ENCODE data around the gene PRKCE. TPM values are rescaled to one million over a fixed set of nuclear protein-coding genes. Genes with fewer than 3 reads are reported as not detected.

Gene PRKCE
- total and polyA plus RNA-seq, 2 donors (not counting 1 experiment from before 2014, with no cell fraction given), result 23.6 to 271 TPM

GRCh38 chr2:45683292-45683691, 31.8 kb downstream of the PRKCE start:
- ATAC-seq (ENCODE audit: low read depth) (no peak), DNase-seq (no peak)
- Histone ChIP-seq H4K20me1 (ENCODE audit: control insufficient read depth, insufficient read depth, low read length, poor library complexity, severe bottlenecking) (peaks cover 81% of the 10 kb centered on the region), H3K27me3 (replicated peaks in 1 of 4; ENCODE audit: control extremely low read depth in 1 of 4, control insufficient read depth in 3 of 4, insufficient read depth in 4 of 4, low read length in 3 of 4) (no peaks in the 10 kb centered on the region), H3K4me2 (replicated peaks; ENCODE audit: low read depth, low read length, poor library complexity, severe bottlenecking) (no peak overlapping the region), H3K9ac (ENCODE audit: low read length) (no peak overlapping the region), H3K36me3 (replicated peaks in 1 of 2; ENCODE audit: control extremely low read depth in 1 of 2, control insufficient read depth in 1 of 2, extremely low read depth in 1 of 2, insufficient read depth in 2 of 2, low read length in 1 of 2) (no peaks in the 10 kb centered on the region), H2AFZ (ENCODE audit: insufficient read depth, low read depth, low read length, poor library complexity, severe bottlenecking) (no peak overlapping the region), H3K9me3 (ENCODE audit: control extremely low read depth in 1 of 3, control insufficient read depth in 2 of 3, insufficient read depth in 1 of 3, low read length in 2 of 3) (no peaks in the 10 kb centered on the region), H3K79me2 (ENCODE audit: control insufficient read depth, insufficient read depth, low read length) (peaks cover 98% of the 10 kb centered on the region), H3K4me1 (ENCODE audit: control insufficient read depth in 2 of 2, insufficient read depth in 2 of 2, low read length in 2 of 2) (peaks cover 14 to 15% of the 10 kb centered on the region in 2 donors), H3K4me3 (ENCODE audit: control extremely low read depth in 1 of 5, extremely low read depth in 1 of 5, insufficient read depth in 1 of 5, low read depth in 2 of 5, low read length in 4 of 5) (no peak overlapping the region), H3K27ac (ENCODE audit: low read length in 2 of 2) (no peak overlapping the region)
- Mint-ChIP-seq H3K27ac (no peak overlapping the region), H3K9me3 (ENCODE audit: insufficient read depth) (no peaks in the 10 kb centered on the region), H3K4me3 (no peak overlapping the region), H3K4me1 (peaks cover 57% of the 10 kb centered on the region), H3K27me3 (no peaks in the 10 kb centered on the region)
- TF ChIP-seq EZH2 (IDR thresholded peaks at IDR 0.05; ENCODE audit: borderline replicate concordance, insufficient read depth, low read depth, low read length, poor library complexity, severe bottlenecking) (no peak), CTCF (IDR thresholded peaks at IDR 0.05) (no peak)
- intact Hi-C loops (cut with micrococcal nuclease), result loop anchor here (2.0 kb wide), 1 partner anchor 18 kb away; no protein-coding TSS in a partner anchor
- ChIA-PET CTCF (no interaction called here), POLR2A (no interaction called here)
- 71% methylated on average over 2 of the region's 3 CpGs for WGBS (ENCODE audit: insufficient coverage)

- Histone ChIP-seq H2AFZ (ENCODE audit: insufficient read depth, low read depth, low read length, poor library complexity, severe bottlenecking) (no peak overlapping the region), H3K79me2 (ENCODE audit: control insufficient read depth, insufficient read depth, low read length) (peaks cover 95% of the 10 kb centered on the region), H3K9me3 (ENCODE audit: control extremely low read depth in 1 of 3, control insufficient read depth in 2 of 3, insufficient read depth in 1 of 3, low read length in 2 of 3) (no peaks in the 10 kb centered on the region), H3K4me2 (replicated peaks; ENCODE audit: low read depth, low read length, poor library complexity, severe bottlenecking) (no peak overlapping the region), H3K36me3 (replicated peaks in 1 of 2; ENCODE audit: control extremely low read depth in 1 of 2, control insufficient read depth in 1 of 2, extremely low read depth in 1 of 2, insufficient read depth in 2 of 2, low read length in 1 of 2) (no peaks in the 10 kb centered on the region), H3K4me3 (ENCODE audit: control extremely low read depth in 1 of 5, extremely low read depth in 1 of 5, insufficient read depth in 1 of 5, low read depth in 2 of 5, low read length in 4 of 5) (no peak overlapping the region), H3K9ac (ENCODE audit: low read length) (no peak overlapping the region), H3K27ac (ENCODE audit: low read length in 2 of 2) (no peak overlapping the region), H3K27me3 (replicated peaks in 1 of 4; ENCODE audit: control extremely low read depth in 1 of 4, control insufficient read depth in 3 of 4, insufficient read depth in 4 of 4, low read length in 3 of 4) (no peaks in the 10 kb centered on the region), H4K20me1 (ENCODE audit: control insufficient read depth, insufficient read depth, low read length, poor library complexity, severe bottlenecking) (peaks cover 68% of the 10 kb centered on the region), H3K4me1 (ENCODE audit: control insufficient read depth in 2 of 2, insufficient read depth in 2 of 2, low read length in 2 of 2) (peaks cover 27 to 28% of the 10 kb centered on the region in 2 donors)
- no peak overlapping the region for H3K27ac Mint-ChIP-seq
- CTCF ChIA-PET, result interaction anchor here (1.7 kb wide), 1 partner anchor 95 kb away, joined by 5 read pairs; no protein-coding TSS in a partner anchor
- ATAC-seq (ENCODE audit: low read depth), result no peak
- no peaks in the 10 kb centered on the region for H3K27me3 Mint-ChIP-seq
- peaks cover 62% of the 10 kb centered on the region for H3K4me1 Mint-ChIP-seq
- DNase-seq, result no peak
- POLR2A ChIA-PET, result no interaction called here
- TF ChIP-seq EZH2 (IDR thresholded peaks at IDR 0.05; ENCODE audit: borderline replicate concordance, insufficient read depth, low read depth, low read length, poor library complexity, severe bottlenecking), result no peak
- no peak for TF ChIP-seq CTCF (IDR thresholded peaks at IDR 0.05)
- WGBS (ENCODE audit: insufficient coverage), result 94% methylated on average over 5 of the region's 6 CpGs
- intact Hi-C loops (cut with micrococcal nuclease), result no loop called here
- no peaks in the 10 kb centered on the region for H3K9me3 Mint-ChIP-seq (ENCODE audit: insufficient read depth)
- no peak overlapping the region for H3K4me3 Mint-ChIP-seq
Measured at GRCh38 chr2:45684756-45685155, 33.3 kb downstream of the PRKCE start.
